CD4-positive, alpha-beta T cell (primary cell): ENCODE data around the gene IGFBP4. TPM values are rescaled to one million over a fixed set of nuclear protein-coding genes. Genes with fewer than 3 reads are reported as not detected.

Experiments
- ATAC-seq: fragments of 200-7000 bp; cut with Tn5 transposase; one replicate; pipeline ENCODE4 v1.10.0; 2022; ENCODE audit warnings: mild to moderate bottlenecking; ENCODE audit not compliant: poor library complexity
- CTCF ChIA-PET: fragments of 350-600 bp; sonication (Branson Sonifier 250); formaldehyde crosslinking; loops from one replicate; lab custom pipeline; 2021; ENCODE audit warnings: antibody characterized with exemption, inconsistent platforms; lab: Charles Lee
- POLR2A ChIA-PET: fragments of 350-600 bp; sonication (Branson Sonifier 250); formaldehyde crosslinking; loops from one replicate; lab custom pipeline; 2021; ENCODE audit warnings: antibody characterized with exemption, inconsistent platforms; lab: Charles Lee
- DNase-seq, 14 experiments: peaks; one replicate each; pipeline ENCODE4 v3.0.0-alpha.2; 2013 to 2020; ENCODE audit warnings: mixed read lengths in 2 of 14
- H3K27ac ChIP-seq, 2 donors: one replicate each; pipeline versions ENCODE4 v1.5.1 to v1.7.0; 2013; ENCODE audit warnings: low read length in 2 of 2, low read depth in 1 of 2, mild to moderate bottlenecking in 1 of 2
- H3K27me3 ChIP-seq, 2 experiments: 1 replicate in 1 of 2; 2 replicates in 1 of 2; pipeline versions ENCODE4 v1.6.1 to v1.7.0; 2013; ENCODE audit warnings: low read length in 2 of 2, control low read depth in 1 of 2, mild to moderate bottlenecking in 1 of 2, moderate library complexity in 1 of 2; ENCODE audit not compliant: insufficient read depth in 2 of 2, control insufficient read depth in 1 of 2
- H3K36me3 ChIP-seq: one replicate; pipeline ENCODE4 v1.6.1; 2013; ENCODE audit warnings: low read length, control low read depth; ENCODE audit not compliant: insufficient read depth
- H3K4me1 ChIP-seq: one replicate; pipeline ENCODE4 v1.6.1; 2013; ENCODE audit warnings: low read length, control low read depth; ENCODE audit not compliant: insufficient read depth
- H3K4me3 ChIP-seq: one replicate; pipeline ENCODE4 v1.5.1; 2013; ENCODE audit warnings: mild to moderate bottlenecking, low read length, moderate library complexity
- H3K9me3 ChIP-seq, 2 experiments: 1 replicate in 1 of 2; 2 replicates in 1 of 2; pipeline versions ENCODE4 v1.6.1 to v1.7.0; 2013; ENCODE audit warnings: low read length in 2 of 2, mild to moderate bottlenecking in 2 of 2, control low read depth in 1 of 2, moderate library complexity in 1 of 2; ENCODE audit not compliant: control insufficient read depth in 1 of 2, insufficient read depth in 1 of 2
- H3K27ac Mint-ChIP-seq: one replicate; pipeline ENCODE4 v1.8.0; 2020; ENCODE audit warnings: mixed read lengths
- H3K27me3 Mint-ChIP-seq: one replicate; pipeline ENCODE4 v1.8.0; 2021; ENCODE audit warnings: mixed read lengths
- H3K36me3 Mint-ChIP-seq: one replicate; pipeline ENCODE4 v1.8.0; 2021; ENCODE audit warnings: low read depth, mixed read lengths
- H3K4me1 Mint-ChIP-seq: one replicate; pipeline ENCODE4 v1.8.0; 2021; ENCODE audit warnings: low read depth, mixed read lengths
- H3K4me3 Mint-ChIP-seq: one replicate; pipeline ENCODE4 v1.8.0; 2020; ENCODE audit warnings: mild to moderate bottlenecking, mixed read lengths
- H3K9me3 Mint-ChIP-seq: one replicate; pipeline ENCODE4 v1.8.0; 2020; ENCODE audit warnings: mixed read lengths
- intact Hi-C, 2 experiments: fragments of 100-400 bp; cut with DNase I in 1 of 2; cut with micrococcal nuclease in 1 of 2; formaldehyde crosslinking; loops; one replicate each; pipeline versions ENCODE4 v1.15.1 to v1.9.0; 2023 to 2025; cut with DNase I, micrococcal nuclease
- total RNA-seq, 174 experiments: library from RNA in 2 of 174; stranded (reverse) in 2 of 174; gene quantifications; one replicate each; pipeline ENCODE4 v1.2.3 and lab custom pipeline; 2021 to 2026
- TF ChIP-seq, protein P1 (sequence below): fragments of 200-600 bp; IDR thresholded peaks from one replicate; pipeline ENCODE4 v1.8.0; 2022; ENCODE audit warnings: antibody characterized with exemption, mild to moderate bottlenecking

Gene IGFBP4
- total RNA-seq, 2 experiments from 2014 or later = 2.5 to 2.6 TPM

DNA sequence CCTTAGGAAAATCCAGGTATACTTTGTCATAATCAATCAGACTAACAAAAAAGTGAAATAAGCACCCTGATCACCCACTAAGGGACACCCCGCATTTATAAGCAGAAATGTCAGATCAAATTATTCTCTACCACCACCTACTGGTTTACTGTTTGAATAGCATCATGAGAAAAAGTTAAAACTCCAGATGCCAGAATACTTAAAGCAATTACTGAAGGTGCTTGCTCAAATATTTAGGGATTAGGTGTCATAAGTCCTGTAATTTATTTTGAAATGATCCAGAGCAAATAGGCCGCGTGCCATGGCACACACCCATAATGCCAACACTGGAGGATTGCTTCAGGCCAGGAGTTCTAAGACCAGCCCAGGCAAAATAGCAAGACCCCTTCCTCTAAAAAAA is 27.9 kb upstream of the IGFBP4 start:
- H3K4me3 Mint-ChIP-seq = peak overlapping the region; percentile 38
- TF ChIP-seq, protein P1, sequence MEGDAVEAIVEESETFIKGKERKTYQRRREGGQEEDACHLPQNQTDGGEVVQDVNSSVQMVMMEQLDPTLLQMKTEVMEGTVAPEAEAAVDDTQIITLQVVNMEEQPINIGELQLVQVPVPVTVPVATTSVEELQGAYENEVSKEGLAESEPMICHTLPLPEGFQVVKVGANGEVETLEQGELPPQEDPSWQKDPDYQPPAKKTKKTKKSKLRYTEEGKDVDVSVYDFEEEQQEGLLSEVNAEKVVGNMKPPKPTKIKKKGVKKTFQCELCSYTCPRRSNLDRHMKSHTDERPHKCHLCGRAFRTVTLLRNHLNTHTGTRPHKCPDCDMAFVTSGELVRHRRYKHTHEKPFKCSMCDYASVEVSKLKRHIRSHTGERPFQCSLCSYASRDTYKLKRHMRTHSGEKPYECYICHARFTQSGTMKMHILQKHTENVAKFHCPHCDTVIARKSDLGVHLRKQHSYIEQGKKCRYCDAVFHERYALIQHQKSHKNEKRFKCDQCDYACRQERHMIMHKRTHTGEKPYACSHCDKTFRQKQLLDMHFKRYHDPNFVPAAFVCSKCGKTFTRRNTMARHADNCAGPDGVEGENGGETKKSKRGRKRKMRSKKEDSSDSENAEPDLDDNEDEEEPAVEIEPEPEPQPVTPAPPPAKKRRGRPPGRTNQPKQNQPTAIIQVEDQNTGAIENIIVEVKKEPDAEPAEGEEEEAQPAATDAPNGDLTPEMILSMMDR = peak; percentile 77
- no peaks in the 10 kb centered on the region for H3K9me3 ChIP-seq
- ATAC-seq (no peak), DNase-seq (peak in 3 of 14 experiments; percentile 64 to 71 (median 69))
- no peaks in the 10 kb centered on the region for H3K9me3 Mint-ChIP-seq
- ChIA-PET CTCF (interaction anchor here (0.6 to 4.6 kb wide), 8 partner anchors 29 to 138 kb away, joined by 3 to 38 read pairs (median 3); partner anchors contain the start of gene IGFBP4), POLR2A (interaction anchor here (1.3 kb wide), 1 partner anchor 118 kb away, joined by 3 read pairs; no protein-coding TSS in a partner anchor)
- no peaks in the 10 kb centered on the region for H3K27me3 Mint-ChIP-seq
- H3K27ac Mint-ChIP-seq = no peak overlapping the region
- peaks cover 0 to 4% of the 10 kb centered on the region in 2 experiments for H3K27me3 ChIP-seq
- intact Hi-C loops = loop anchor here (2.0 to 10.0 kb wide), 6 partner anchors 17 to 213 kb away; partner anchors contain the start of genes CDC6 (in 1 of the 2) and GJD3 (in 1 of the 2)
- peaks cover 32% of the 10 kb centered on the region for H3K4me1 ChIP-seq
- H3K4me1 Mint-ChIP-seq = peaks cover 28% of the 10 kb centered on the region
- H3K36me3 ChIP-seq = no peaks in the 10 kb centered on the region
- H3K4me3 ChIP-seq = no peak overlapping the region
- H3K36me3 Mint-ChIP-seq = no peaks in the 10 kb centered on the region
- H3K27ac ChIP-seq = no peak overlapping the region

DNA sequence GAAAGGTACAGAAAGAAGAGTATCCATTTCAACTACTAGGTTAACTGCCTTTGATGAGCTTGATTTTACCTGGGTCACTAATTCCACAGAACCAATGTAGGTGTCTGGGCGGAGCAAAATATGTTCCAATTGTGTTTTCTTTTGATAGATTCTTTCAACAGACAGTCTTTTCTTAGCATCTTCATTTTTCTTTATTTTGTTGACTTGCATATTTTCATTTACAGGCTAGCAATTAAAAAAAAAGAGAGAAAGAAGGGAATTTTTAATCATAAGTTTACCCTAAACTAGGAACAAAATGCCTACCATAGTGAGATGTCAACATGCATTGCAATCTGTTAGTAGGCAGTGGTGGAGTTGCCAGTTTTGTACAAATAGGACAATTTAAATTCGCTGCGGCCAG is 26.6 kb upstream of the IGFBP4 start:
- Mint-ChIP-seq H3K4me3 (peak overlapping the region; percentile 87), H3K9me3 (no peaks in the 10 kb centered on the region), H3K27ac (no peak overlapping the region), H3K36me3 (no peaks in the 10 kb centered on the region), H3K27me3 (no peaks in the 10 kb centered on the region), H3K4me1 (peaks cover 28% of the 10 kb centered on the region)
- peaks cover 0 to 4% of the 10 kb centered on the region in 2 experiments for H3K27me3 ChIP-seq
- H3K27ac ChIP-seq = no peak overlapping the region
- CTCF ChIA-PET = interaction anchor here (0.6 to 4.6 kb wide), 7 partner anchors 11 to 1254 kb away, joined by 3 to 38 read pairs (median 4); no protein-coding TSS in a partner anchor
- no peaks in the 10 kb centered on the region for H3K36me3 ChIP-seq
- POLR2A ChIA-PET = interaction anchor here (1.8 to 3.2 kb wide), 6 partner anchors 10 to 138 kb away, joined by 13 to 36 read pairs (median 20); partner anchors contain the start of gene IGFBP4
- no peak for ATAC-seq
- DNase-seq = no peak
- H3K9me3 ChIP-seq = no peaks in the 10 kb centered on the region
- H3K4me3 ChIP-seq = peak overlapping the region; percentile 72
- TF ChIP-seq, protein P1 = no peak
- peaks cover 32% of the 10 kb centered on the region for H3K4me1 ChIP-seq
- intact Hi-C loops = loop anchor here (2.0 to 10.0 kb wide), 5 partner anchors 52 to 214 kb away; partner anchors contain the start of genes CDC6 (in 1 of the 2) and GJD3 (in 1 of the 2)

DNA sequence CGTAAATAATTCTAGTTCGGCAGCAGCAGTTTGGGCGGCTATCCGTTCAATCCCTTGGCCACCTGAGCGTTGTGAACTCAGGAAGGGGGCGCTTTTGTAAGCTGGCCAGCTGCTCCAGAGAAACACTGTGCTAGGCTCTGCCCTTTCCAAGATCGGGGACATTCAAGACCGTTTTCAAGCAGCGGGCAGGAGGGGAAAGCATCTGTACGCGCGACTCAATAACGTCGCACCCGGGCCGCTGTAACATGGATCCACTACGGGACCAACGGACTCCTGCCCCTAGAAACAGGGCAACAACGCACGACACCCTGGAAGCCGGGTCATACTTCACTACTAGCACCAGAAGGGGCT is 26.0 kb upstream of the IGFBP4 start:
- H3K27ac ChIP-seq = no peak overlapping the region
- H3K4me1 Mint-ChIP-seq = peaks cover 28% of the 10 kb centered on the region
- ATAC-seq = no peak

More for the DNA sequence above, 26.0 kb upstream of the IGFBP4 start:
- DNase-seq = peak in 1 of 14 experiments; percentile 30
- Mint-ChIP-seq H3K9me3 (no peaks in the 10 kb centered on the region), H3K4me3 (peak overlapping the region; percentile 87), H3K27ac (no peak overlapping the region), H3K36me3 (no peaks in the 10 kb centered on the region), H3K27me3 (no peaks in the 10 kb centered on the region)
- TF ChIP-seq, protein P1 = no peak
- Histone ChIP-seq H3K27me3 (peaks cover 0 to 4% of the 10 kb centered on the region in 2 experiments), H3K36me3 (no peaks in the 10 kb centered on the region), H3K4me3 (peak overlapping the region; percentile 72), H3K4me1 (peaks cover 32% of the 10 kb centered on the region), H3K9me3 (no peaks in the 10 kb centered on the region)
- CTCF ChIA-PET = interaction anchor here (0.7 to 4.6 kb wide), 9 partner anchors 9 to 143 kb away, joined by 3 to 38 read pairs (median 5); partner anchors contain the start of gene IGFBP4
- intact Hi-C loops = loop anchor here (2.0 to 10.0 kb wide), 5 partner anchors 52 to 215 kb away; partner anchors contain the start of genes CDC6 (in 1 of the 2) and GJD3 (in 1 of the 2)
- POLR2A ChIA-PET = interaction anchor here (0.6 to 3.2 kb wide), 23 partner anchors 10 to 1274 kb away, joined by 3 to 36 read pairs (median 5); partner anchors contain the start of genes EIF1, IGFBP4 and SMARCE1
